H1 (cell line): ENCODE results near the gene CHRDL1. TPM values are rescaled to one million over a fixed set of nuclear protein-coding genes. Genes with fewer than 3 reads are reported as not detected.

ENCODE experiments used
- ATF2 ChIP-seq: IDR thresholded peaks from 2 replicates; pipeline ENCODE4 v1.6.1; 2012; ENCODE audit warnings: low read length, inconsistent platforms
- POLR2A ChIP-seq, 2 experiments: IDR thresholded peaks; 1 replicate in 1 of 2; 2 replicates in 1 of 2; pipeline ENCODE4 v1.6.1; 2011; ENCODE audit warnings: low read depth in 2 of 2, low read length in 2 of 2, mild to moderate bottlenecking in 2 of 2; ENCODE audit errors: control extremely low read depth in 1 of 2
- RXRA ChIP-seq: IDR thresholded peaks from 2 replicates; pipeline ENCODE4 v1.6.1; 2011; ENCODE audit warnings: low read depth, mild to moderate bottlenecking, low read length, moderate library complexity; ENCODE audit not compliant: insufficient read depth
- SAP30 ChIP-seq: fragments of 300-600 bp; sonication (generic); IDR thresholded peaks from 2 replicates; pipeline ENCODE4 v1.7.1; 2012; ENCODE audit warnings: low read length, moderate library complexity, mild to moderate bottlenecking, inconsistent platforms; ENCODE audit not compliant: insufficient read depth, insufficient replicate concordance
- polyA plus RNA-seq, 7 experiments: library from polyadenylated mRNA; depleted of rRNA in 3 of 7; stranded (reverse) in 5 of 7; unstranded in 2 of 7; fragments of >200 nt in 5 of 7; fragments of 200-250 nt in 2 of 7; gene quantifications; 1 replicate in 5 of 7; 2 replicates in 1 of 7; 4 replicates in 1 of 7; pipeline versions ENCODE4 v1.2.1 to v1.2.3, GENCODE V29; 2011 to 2013; ENCODE audit warnings: missing spikeins in 2 of 7, mixed read lengths in 2 of 7
- total RNA-seq: library from RNA; stranded (reverse); fragmentation: NEBNext Ultra II Directional; extraction: Animal tissue kit (Norgen Biotek cat#: 25700); gene quantifications from 2 replicates; pipeline ENCODE4 v1.2.1, GENCODE V29; 2021

CHRDL1 gene
- total and polyA plus RNA-seq, 2 of the 8 experiments (the other 6 are each of a cell fraction or from before 2014, with no cell fraction given), result 5.6 to 15.6 TPM

GRCh38 chrX:110791071-110791470 lies 4.5 kb downstream of the CHRDL1 start (continued):
- TF ChIP-seq ATF2 (no peak), SAP30 (no peak), POLR2A (IDR thresholded peaks at IDR 0.05; ENCODE audit: control extremely low read depth in 1 of 2, low read depth in 2 of 2, low read length in 2 of 2) (no peak), RXRA (no peak)
